GM18867 (cell line): Measurements from ENCODE around the gene COG5.

Experiments used
- ATAC-seq: cut with Tn5 transposase; IDR thresholded peaks from one replicate; pipeline ENCODE4 v1.9.1; 2021; ENCODE audit warnings: mild to moderate bottlenecking, moderate library complexity; ENCODE audit not compliant: unreplicated experiment

The COG5 gene

DNA sequence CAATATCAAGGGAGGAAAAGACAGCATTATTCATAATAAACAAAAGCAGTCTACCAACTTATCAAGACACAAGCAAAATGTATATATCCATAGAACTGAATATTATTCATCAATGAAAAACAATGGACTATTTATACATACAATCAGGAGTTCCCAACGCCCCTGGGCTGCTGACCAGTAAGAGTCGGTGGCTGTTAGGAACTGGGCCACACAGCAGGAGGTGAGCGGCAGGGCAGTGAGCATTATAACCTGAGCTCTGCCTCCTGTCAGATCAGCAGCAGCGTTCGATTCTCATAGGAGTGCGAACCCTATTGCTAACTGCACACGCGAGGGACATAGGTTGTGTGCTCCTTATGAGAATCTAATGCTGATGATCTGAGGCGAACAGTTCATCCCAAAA, 165.6 kb downstream of the COG5 start:
- ATAC-seq = no peak

DNA sequence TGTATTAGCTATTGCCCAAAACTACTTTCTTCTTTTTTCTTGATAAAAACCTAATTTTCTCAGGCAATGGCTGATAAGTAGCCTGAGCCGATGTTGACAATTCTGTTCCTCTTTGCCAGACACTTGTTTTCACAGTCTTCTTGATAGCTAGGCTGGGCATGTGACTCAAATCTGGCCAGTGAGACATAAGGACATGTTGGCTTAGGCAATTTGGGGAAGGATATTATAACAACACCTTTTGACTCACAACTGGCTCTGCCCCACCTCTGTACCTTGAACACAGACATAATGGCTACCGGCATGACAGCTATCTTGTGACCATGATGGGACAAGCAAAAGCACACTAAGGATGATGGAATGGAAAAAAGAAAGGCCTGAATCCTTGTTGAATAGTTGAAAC, 166.7 kb downstream of the COG5 start:
- no peak for ATAC-seq

DNA sequence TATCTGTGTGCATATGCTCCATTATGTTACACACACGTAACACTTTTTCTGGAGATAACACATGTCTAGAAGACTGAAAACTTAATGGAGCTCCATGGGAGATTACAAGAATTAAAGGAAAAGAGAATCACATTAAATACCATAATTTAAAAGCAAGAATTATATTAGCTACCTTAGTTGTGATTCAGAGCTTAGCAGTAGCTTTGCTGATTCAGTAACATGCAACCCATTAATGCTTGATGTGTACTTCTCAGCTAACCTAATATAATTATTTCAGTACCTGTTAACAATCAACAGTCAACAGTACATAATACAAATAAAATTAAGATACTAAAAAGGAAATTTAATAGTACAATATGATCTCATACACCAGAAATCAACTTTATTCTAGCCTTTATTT, 167.6 kb downstream of the COG5 start:
- no peak for ATAC-seq

DNA sequence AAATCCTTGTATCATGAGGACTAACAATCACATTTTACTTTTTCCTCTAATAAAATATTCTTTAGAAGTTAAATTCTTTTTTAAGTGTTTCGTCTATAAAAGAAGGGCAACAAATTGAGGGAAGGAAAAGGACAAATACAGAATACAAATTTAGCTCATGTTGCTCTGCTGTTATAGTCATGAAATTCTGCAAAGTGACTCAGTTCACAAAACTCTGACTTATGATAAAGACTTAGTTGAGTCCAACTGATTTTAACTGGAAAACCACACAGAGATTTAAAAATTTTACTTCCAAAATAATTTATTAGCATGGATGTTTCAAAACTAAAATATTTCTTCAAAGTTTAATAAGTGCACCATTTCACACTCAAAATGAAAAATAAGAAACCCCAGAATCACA, 168.9 kb downstream of the COG5 start:
- ATAC-seq = no peak

DNA sequence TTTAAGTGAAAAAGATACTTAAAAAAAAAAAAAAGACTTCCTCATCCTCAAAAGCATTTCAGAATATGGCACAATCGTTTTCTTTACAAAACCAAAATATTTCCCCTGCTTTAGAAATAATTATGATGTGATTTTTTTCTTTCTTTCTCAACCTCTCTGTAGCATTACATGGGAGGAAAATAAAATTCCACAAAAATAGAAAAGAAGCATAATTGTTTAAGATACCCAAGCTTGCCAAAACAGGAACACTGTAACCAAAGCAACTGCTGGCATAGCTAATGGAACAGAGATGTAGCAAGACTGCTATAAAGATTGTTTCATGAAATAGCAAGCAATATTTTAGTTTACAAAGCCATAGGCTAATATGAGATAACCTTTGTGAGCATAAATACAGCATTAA, 169.4 kb downstream of the COG5 start:
- ATAC-seq = no peak

DNA sequence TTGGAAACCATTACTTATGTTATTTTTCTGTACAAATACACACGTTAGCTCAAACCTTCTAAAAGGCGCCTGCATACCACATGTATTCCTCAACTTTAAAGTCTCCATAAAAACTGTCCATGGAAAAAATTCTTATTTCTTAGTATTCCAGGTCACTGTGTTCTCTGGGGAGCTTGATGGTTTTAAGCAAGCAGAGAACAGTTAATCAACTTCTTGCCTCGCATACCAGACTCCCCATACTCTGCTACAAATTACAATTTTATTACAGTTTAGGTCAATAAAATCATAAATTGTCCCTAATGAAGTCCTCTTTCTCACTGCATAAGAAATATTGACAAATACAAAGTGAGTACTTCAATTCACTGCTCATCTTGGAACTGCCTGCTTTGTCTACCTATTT, 170.9 kb downstream of the COG5 start:
- ATAC-seq = no peak

DNA sequence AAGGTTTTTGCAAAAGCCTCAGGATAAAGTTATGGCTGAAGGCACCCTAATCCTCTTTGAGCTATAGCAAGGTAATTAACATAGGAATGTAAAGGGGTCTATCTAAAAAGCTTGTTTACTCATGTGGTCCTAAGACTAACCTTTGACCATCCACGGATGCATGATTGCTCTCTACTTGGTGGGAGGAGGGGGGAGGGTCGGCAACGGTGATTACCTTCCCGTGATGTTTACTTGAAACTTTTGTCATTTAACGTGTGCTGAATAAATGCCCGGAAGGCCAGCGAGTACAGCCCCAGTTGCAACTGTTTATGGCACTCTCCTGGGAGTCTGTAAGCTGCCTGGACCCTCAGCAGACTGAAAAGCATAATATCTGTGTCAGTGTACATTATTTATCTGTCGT, 172.8 kb downstream of the COG5 start:
- no peak for ATAC-seq

DNA sequence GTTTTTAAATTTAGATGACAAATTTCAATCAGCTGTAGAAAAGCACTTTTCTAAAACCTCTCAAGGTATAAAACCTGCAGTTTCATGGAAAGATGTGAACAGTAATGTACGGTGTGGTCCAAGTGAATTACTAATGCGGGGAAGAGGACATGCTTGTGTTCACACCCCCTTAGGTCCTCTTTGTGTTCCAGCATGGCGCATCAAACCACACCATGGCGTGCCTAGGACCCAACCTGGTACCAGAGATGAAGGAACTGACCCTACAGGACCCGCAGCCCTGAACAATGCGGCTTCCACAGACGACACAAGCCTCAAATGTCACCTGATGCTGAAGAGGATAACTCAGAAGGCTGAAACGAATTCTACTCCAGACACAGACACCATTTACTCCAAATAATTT, 175.1 kb downstream of the COG5 start:
- no peak for ATAC-seq

DNA sequence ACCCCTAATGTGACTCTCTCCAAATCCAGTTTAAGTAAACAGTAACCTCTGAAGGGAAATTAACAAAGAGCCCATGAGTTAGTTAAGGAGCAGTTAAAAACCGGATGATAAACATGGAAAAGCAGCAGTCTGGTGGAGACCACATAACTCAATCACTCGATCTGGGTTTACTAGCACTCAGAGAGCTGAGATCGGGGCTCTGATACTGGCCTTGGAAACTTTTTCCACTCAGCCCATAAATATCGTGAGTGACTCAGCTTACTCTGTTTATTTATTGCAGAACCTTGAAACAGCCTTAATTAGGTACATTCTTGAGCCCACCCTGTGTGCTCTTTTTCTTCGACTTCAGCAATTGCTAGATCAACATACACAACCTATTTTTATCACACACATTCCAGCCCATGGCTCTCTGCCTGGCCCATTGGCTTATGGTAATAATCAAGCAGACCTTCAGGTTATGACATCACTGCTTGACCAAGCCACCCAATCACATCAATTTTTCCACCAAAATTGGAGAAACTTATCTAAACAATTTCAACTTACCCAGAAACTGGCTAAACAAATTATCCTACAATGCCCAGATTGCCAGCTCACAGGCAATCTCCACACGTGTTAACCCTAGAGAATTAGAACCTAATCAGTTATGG, 176.0 kb downstream of the COG5 start:
- no peak for ATAC-seq

DNA sequence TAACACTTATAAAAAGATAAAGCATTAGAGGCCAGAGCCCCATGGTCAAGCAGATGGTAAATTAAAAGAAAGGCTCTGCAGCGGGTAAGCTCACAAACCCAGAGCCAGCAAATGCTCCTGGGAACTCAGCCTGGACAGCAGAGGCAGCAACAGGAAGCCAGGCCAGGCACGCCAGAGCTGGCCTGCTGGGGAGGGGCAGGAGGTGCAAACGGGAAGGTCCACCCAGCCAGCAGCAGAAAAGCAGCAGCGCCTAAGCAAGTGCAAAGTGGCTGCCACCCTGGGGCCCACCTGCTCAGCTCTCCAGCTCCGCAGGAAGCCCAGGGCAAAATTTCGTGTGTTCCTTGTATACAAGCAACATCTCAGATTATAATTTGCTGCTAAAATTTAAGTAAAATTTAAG, 176.6 kb downstream of the COG5 start:
- no peak for ATAC-seq

DNA sequence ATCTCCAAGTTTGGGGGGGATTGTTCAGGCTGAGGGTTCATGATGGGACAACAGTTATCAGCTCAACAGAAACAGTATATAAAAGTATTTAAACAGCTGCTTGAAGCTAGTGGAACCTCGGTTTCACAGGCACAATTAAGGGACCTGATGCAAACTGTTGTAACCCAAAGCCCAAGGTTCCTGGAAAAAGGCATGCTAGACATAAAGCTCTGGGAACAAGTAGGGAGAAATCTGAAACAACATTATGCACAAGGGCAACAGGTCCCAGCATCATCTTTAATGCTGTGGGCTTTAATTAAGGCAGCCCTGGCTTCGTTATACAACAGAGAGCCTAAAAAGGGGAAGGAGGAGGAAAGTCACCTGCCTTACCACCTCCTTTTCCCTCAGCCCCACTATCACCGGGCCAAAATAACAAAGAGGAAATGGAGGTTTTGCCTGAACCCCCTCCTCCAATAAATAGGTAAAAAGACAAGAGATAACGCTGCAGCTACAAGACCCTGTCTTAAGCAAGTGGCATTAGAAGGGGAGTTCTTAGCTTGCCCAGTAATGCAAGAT, 177.1 kb downstream of the COG5 start:
- ATAC-seq = no peak

DNA sequence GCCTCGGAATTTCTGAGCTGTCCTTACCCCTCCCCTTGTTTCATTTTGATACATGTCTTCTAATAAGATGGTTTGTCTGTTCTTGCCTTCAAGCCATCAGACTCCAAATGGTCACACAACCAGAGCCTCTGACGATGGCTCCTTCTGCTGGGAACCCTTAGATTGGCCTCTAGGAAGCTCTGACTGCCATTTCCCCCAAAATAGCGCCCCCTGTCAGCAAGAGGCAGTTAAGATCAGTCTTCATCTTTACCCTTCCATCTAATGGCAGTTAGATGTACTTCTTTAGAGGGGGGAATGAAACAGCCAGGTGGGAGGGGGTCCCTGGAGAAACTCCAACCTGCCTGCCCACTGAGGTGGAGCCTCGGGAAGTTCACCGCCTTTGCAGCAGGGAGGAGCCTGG, 179.7 kb downstream of the COG5 start:
- ATAC-seq = no peak

DNA sequence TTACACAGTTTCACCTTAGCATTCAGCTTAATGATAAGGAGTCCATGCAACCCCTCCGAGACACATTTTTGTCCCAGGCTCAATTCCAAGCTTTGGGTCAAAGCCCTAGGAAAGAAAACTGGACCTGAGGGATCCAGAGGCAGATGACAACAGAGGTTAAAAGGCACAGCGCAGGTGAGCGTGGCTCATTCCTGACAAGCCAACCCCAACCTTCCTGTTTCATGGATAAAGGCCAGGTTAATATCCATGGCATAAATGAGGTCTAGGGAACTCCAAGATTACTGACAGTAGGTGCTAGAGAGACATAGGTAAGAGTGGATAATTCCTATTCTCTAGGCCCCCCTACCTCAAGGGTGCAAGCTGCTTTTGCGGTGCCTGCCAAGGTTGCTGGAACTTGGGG, 180.5 kb downstream of the COG5 start:
- no peak for ATAC-seq

DNA sequence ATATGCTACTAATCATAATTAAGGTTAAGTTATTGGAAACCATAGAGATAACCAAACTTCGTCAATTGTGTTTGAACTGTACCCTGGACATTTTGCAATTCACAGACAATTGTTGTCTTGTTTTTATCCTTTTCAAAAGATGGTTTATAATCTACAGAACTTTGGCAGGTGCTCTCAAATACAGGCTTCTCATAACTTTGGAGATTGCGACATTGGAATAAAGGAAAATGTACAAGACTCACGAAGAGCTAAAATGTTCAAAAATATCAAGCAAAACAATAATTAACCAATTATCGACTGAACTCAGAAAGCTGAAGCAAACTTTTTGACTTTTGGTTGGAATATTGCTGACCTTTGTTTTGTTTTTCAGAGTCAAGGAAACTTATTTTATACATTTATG, 182.3 kb downstream of the COG5 start:
- no peak for ATAC-seq

DNA sequence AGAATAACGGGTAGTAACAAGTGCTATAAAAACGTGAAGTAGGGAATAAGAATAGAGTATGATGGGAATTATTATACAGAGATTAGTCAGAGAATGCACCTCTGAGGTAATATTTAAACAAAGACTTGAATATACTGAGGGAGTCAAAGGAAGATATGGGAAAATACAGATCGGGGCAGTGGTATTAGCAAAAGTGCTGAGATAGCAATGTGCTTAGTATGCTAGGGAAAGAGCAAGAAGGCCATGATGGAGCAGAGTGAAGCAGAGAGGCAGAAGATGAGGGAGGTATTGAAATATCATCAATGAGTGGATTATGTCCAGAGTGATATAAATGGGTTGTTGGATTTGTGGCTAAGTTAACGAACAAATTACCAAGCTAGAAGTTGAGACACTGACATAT, 190.4 kb downstream of the COG5 start:
- ATAC-seq = no peak

DNA sequence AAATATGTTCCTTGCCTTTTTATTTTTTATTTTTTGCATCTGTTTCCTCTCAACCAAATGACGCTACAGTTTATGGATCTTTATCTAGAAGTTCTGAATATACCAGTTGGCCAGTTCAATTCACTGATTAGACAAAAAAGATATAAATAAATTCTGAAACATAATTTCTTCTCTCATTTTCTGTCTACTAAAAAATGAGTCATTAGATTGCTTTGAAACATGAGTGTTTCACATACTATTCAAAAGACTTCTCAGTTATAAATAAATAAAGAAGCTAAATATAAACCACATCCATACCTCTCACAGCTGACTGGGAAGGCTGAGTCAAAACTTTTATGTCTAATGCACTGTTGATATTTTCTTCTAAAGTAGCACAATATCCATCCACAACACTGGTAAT, 191.4 kb downstream of the COG5 start:
- ATAC-seq = no peak

DNA sequence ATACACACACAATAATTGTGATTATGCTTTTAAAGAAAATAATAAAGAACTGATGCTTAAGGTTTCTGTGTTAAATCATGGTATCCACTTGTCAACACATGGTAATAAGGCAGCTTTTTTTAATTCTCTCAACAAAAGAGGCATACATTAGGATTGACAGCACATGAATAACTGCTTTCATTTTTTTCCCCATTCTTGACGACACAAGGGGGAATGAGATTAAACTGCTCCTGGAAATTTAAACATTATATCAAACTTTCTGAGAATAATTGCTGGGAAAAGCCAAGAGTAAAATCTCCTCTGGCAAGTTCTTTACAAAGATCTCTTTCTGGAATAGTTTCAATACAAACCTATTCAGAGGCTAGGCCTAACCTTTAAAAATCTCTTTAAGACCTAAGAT, 192.9 kb downstream of the COG5 start:
- ATAC-seq = no peak

DNA sequence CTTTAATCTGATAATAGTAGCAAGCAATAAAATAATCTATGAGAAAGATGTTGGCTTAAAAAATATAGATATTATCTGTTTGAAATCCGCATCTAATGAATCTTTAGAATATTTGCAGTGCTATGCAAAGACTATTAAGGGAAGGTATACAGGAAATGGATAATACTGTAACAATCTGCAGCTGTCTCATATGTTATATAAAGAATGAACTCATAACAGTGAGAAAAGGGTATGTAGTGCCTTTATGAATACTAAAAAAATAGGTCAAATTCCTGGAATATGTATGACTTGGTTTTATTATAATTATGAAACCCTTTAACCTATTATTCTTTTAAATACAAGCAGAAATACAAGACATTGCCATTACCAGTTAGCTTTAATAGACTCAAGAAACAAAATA, 198.9 kb downstream of the COG5 start:
- no peak for ATAC-seq

DNA sequence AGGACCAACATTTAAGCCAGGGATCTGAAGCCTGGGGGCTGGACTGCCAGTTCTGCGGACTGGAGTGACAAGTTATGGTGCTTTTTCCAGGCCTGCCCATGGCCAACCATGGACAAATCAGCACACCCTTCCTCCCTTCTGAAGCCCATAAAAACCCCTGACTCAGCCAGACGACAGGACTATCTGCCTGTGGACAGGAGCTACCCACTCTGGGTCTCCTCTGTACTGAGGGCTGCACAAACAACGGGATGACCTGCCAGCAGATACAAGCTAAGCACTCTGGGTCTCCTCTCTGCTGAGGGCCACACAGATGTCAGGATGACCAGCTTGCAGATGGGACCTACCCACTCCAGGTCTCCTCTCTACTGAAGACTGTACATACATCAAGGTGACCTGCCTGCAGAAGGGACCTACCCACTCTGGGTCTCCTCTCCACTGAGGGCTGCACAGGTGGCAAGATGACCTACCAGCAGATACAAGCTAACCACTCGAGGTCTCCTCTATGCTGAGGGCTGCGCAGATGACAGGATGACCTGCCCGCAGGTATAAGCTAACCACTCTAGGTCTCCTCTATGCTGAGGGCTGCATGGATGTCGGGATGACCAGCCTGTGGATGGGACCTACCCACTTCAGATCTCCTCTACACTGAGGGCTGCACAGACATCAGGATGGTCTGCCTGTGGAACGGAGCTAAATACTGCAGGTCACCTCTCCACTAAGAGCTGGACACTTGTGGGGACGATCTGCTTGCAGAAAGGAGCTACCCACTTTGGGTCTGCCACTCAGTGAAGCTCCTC, 204.0 kb downstream of the COG5 start:
- ATAC-seq = no peak

DNA sequence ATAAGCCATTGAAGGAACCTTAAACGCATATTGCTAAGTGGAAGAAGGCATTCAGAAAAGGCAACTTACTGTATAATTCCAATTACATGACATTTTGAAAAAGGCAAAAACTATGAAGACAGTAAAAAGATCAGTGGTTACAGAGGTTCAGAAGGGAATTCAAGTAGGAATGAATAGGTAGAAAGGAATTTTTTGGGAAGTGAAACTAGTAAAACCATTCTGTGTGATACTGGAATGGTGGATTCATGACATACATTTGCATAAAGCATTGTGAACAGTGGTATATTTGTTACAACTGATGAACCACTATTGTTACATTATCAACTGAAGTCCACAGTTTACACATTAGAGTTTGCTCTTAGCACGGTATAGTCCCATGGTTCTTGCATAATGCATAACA, 208.1 kb downstream of the COG5 start:
- ATAC-seq = no peak

DNA sequence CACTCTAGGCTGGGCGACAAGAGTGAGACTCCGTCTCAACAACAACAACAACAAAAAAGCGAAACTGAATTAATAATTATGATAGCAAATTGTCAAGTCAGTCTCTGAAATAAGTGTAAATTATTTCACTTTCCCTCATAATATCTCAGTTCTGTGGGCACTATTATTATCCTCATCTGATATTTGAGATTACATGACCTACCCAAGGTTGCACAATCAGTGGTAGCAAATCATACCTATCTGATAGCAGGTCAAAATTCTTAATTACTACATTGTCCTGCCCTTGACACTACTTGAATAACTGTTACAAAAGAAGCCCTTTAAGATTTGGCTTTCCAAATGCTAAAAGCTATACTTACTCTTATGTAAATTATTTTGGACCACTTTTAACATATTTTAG, 209.1 kb downstream of the COG5 start:
- ATAC-seq = no peak

DNA sequence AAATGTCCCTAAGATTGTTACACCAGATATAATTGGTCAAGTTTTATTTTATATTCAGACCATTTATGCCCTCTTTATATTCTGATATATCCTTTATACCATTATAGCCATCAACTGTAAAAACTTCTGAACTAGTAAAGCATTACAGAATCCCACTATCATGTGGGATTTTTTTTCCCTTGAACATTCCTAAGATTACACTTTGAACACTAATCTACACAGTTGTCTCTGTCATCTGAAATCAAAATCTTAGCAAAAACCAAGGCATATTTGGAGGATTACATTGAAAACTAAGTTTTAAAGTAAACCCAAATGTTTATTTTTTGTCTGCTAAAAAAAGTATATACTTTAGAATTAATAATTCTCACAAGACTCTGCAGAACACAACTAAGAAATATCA, 210.0 kb downstream of the COG5 start:
- no peak for ATAC-seq

DNA sequence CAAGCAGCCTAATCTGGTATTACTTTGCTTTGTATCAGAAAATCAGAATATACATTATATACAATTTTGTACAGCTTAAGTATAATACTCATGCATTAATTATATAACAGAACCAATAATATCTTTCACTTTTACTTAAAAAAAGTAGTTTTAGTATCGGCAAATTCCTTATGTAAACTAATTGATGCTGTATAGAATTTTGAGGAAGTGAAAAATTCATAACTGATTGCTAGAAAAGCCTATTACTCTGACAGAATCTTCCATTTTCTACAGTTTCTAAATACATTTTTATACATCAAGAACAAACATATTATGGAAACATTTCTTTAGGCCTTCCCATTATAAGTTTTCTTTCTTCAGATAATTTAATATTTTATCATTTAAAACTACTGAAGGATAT, 217.8 kb downstream of the COG5 start:
- no peak for ATAC-seq
